PFSK-1 (cell line): ENCODE results near the gene ANKFY1.

ENCODE experiments used
- FOXP2 ChIP-seq: optimal IDR thresholded peaks from 2 replicates; pipeline ENCODE3; 2011; ENCODE audit warnings: borderline replicate concordance, control low read depth, inconsistent platforms; ENCODE audit not compliant: insufficient read depth; ENCODE audit errors: extremely low read length, extremely low read depth
- POLR2AphosphoS5 ChIP-seq: IDR thresholded peaks from 2 replicates; pipeline ENCODE4 v1.6.1; 2012; ENCODE audit warnings: low read depth, mild to moderate bottlenecking, control low read depth, low read length, moderate library complexity
- REST ChIP-seq, 2 experiments: IDR thresholded peaks; 2 replicates each; pipeline versions ENCODE4 v1.6.1 to v1.8.0; 2011 to 2012; ENCODE audit warnings: low read depth in 2 of 2, low read length in 2 of 2, control low read depth in 1 of 2, inconsistent platforms in 1 of 2, mild to moderate bottlenecking in 1 of 2, moderate library complexity in 1 of 2; ENCODE audit not compliant: insufficient read depth in 1 of 2
- SIN3A ChIP-seq: IDR thresholded peaks from 2 replicates; pipeline ENCODE4 v1.6.1; 2012; ENCODE audit warnings: mild to moderate bottlenecking, low read length, moderate library complexity, borderline replicate concordance; ENCODE audit not compliant: insufficient read depth
- TAF1 ChIP-seq: IDR thresholded peaks from 2 replicates; pipeline ENCODE4 v1.6.1; 2012; ENCODE audit warnings: low read length, control low read depth, borderline replicate concordance; ENCODE audit not compliant: insufficient read depth

- TF ChIP-seq TAF1 (no peak), POLR2AphosphoS5 (no peak), REST (IDR thresholded peaks at IDR 0.05; ENCODE audit: insufficient read depth in 1 of 2, low read depth in 2 of 2, low read length in 2 of 2) (no peak), SIN3A (no peak), FOXP2 (no peak)
Observed at GRCh38 chr17:4258867-4259266, 4.9 kb downstream of the ANKFY1 start.
